Endothelial cell of umbilical vein (primary cell): Measurements from ENCODE around the gene ZCWPW2.

Experiments
- EZH2 ChIP-seq: IDR thresholded peaks from 2 replicates; pipeline ENCODE4 v1.6.1; 2012; ENCODE audit warnings: borderline replicate concordance, low read depth, mild to moderate bottlenecking, moderate library complexity, low read length, inconsistent platforms; ENCODE audit not compliant: severe bottlenecking
- GATA2 ChIP-seq: IDR thresholded peaks from 2 replicates; pipeline ENCODE4 v1.7.0; 2011; ENCODE audit warnings: low read depth, mild to moderate bottlenecking, moderate library complexity, mixed read lengths, low read length; ENCODE audit not compliant: insufficient read length, insufficient read depth
- JUN ChIP-seq: IDR thresholded peaks from 2 replicates; pipeline ENCODE4 v1.6.1; 2011; ENCODE audit warnings: borderline replicate concordance, low read depth; ENCODE audit not compliant: insufficient read length, insufficient read depth
- MAX ChIP-seq: IDR thresholded peaks from 2 replicates; pipeline ENCODE4 v1.6.1; 2011; ENCODE audit not compliant: insufficient read depth, insufficient read length
- POLR2A ChIP-seq: IDR thresholded peaks from 2 replicates; pipeline ENCODE4 v1.6.1; 2012; ENCODE audit warnings: low read depth, mild to moderate bottlenecking, control low read depth, low read length
- POLR2AphosphoS5 ChIP-seq: IDR thresholded peaks from 2 replicates; pipeline ENCODE4 v1.6.1; 2012; ENCODE audit warnings: low read depth, mild to moderate bottlenecking, control low read depth, low read length, moderate library complexity; ENCODE audit not compliant: insufficient read depth
- TF ChIP-seq, protein P1 (sequence below), 2 donors: IDR thresholded peaks; 1 replicate in 1 of 2; 2 replicates in 1 of 2; pipeline ENCODE4 v1.5.1; 2011; ENCODE audit warnings: low read length in 2 of 2, mild to moderate bottlenecking in 2 of 2, moderate library complexity in 2 of 2, control low read depth in 1 of 2, inconsistent platforms in 1 of 2, low read depth in 1 of 2; ENCODE audit not compliant: insufficient read depth in 1 of 2; ENCODE audit errors: extremely low read depth in 1 of 2

GRCh38 chr3:28316226-28316625 lies 32.3 kb upstream of the ZCWPW2 start:
- TF ChIP-seq, protein P1, sequence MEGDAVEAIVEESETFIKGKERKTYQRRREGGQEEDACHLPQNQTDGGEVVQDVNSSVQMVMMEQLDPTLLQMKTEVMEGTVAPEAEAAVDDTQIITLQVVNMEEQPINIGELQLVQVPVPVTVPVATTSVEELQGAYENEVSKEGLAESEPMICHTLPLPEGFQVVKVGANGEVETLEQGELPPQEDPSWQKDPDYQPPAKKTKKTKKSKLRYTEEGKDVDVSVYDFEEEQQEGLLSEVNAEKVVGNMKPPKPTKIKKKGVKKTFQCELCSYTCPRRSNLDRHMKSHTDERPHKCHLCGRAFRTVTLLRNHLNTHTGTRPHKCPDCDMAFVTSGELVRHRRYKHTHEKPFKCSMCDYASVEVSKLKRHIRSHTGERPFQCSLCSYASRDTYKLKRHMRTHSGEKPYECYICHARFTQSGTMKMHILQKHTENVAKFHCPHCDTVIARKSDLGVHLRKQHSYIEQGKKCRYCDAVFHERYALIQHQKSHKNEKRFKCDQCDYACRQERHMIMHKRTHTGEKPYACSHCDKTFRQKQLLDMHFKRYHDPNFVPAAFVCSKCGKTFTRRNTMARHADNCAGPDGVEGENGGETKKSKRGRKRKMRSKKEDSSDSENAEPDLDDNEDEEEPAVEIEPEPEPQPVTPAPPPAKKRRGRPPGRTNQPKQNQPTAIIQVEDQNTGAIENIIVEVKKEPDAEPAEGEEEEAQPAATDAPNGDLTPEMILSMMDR (IDR thresholded peaks at IDR 0.05; ENCODE audit: extremely low read depth in 1 of 2, insufficient read depth in 1 of 2, low read depth in 1 of 2, low read length in 2 of 2): no peak
- TF ChIP-seq POLR2A (no peak), EZH2 (no peak), GATA2 (no peak), JUN (no peak), POLR2AphosphoS5 (no peak), MAX (no peak)
